ENCODE data around the gene UBTFL1. TPM values are rescaled to one million over a fixed set of nuclear protein-coding genes. Genes with fewer than 3 reads are reported as not detected.
"Not testable (repeated sequence)": the region's sequence is repeated elsewhere in the genome, so short reads cannot be mapped to it uniquely, and the experiment has no call there.

The UBTFL1 gene
- total RNA-seq = not detected

- 60% methylated on average over 1 of the region's 3 CpGs for WGBS
- H3K27ac ChIP-seq; H3K4me1 ChIP-seq (replicated peaks); H3K36me3 ChIP-seq; DNase-seq (ENCODE audit: low spot score); H3K27me3 ChIP-seq (replicated peaks; ENCODE audit: insufficient read depth); H3K9me3 ChIP-seq; intact Hi-C loops (cut with DNase I); H3K4me3 ChIP-seq: not testable (repeated sequence)
These were observed at the start of gene UBTFL1 for GRCh38 chr11:90085650-90086049. UBTFL1 (plus strand) TSS chr11:90085950; CDS start chr11:90085950, 0 bp downstream.

GRCh38 chr11:90051591-90052209 lies 34.0 kb upstream of the UBTFL1 start:
- H3K4me3 ChIP-seq; H3K27ac ChIP-seq; intact Hi-C loops (cut with DNase I); DNase-seq (ENCODE audit: low spot score); H3K9me3 ChIP-seq; H3K36me3 ChIP-seq; H3K27me3 ChIP-seq (replicated peaks; ENCODE audit: insufficient read depth); H3K4me1 ChIP-seq (replicated peaks): not testable (repeated sequence)
- WGBS = 44% methylated on average over 13 of the region's 41 CpGs

GRCh38 chr11:90052311-90052710 lies 33.4 kb upstream of the UBTFL1 start:
- intact Hi-C loops (cut with DNase I); H3K27ac ChIP-seq; DNase-seq (ENCODE audit: low spot score); H3K9me3 ChIP-seq; H3K4me1 ChIP-seq (replicated peaks); H3K4me3 ChIP-seq; H3K27me3 ChIP-seq (replicated peaks; ENCODE audit: insufficient read depth); H3K36me3 ChIP-seq: not testable (repeated sequence)
- 0% methylated on average over 12 of the region's 33 CpGs for WGBS

- H3K27ac ChIP-seq; intact Hi-C loops (cut with DNase I): not testable (repeated sequence)
These were observed 32.2 kb upstream of the UBTFL1 start for GRCh38 chr11:90053545-90053944.

GRCh38 chr11:90088731-90089130 lies 3.0 kb downstream of the UBTFL1 start:
- DNase-seq (ENCODE audit: low spot score); H3K9me3 ChIP-seq; H3K36me3 ChIP-seq; intact Hi-C loops (cut with DNase I); H3K4me3 ChIP-seq; H3K4me1 ChIP-seq (replicated peaks); H3K27me3 ChIP-seq (replicated peaks; ENCODE audit: insufficient read depth); H3K27ac ChIP-seq: not testable (repeated sequence)
- WGBS = 67% methylated on average over 2 of the region's 2 CpGs

More at GRCh38 chr11:90053545-90053944, 32.2 kb upstream of the UBTFL1 start:
- H3K4me1 ChIP-seq (replicated peaks); H3K9me3 ChIP-seq; H3K36me3 ChIP-seq; DNase-seq (ENCODE audit: low spot score); H3K4me3 ChIP-seq; H3K27me3 ChIP-seq (replicated peaks; ENCODE audit: insufficient read depth): not testable (repeated sequence)
- 26% methylated on average over 12 of the region's 28 CpGs for WGBS

GRCh38 chr11:90095230-90095924 lies 9.6 kb downstream of the UBTFL1 start:
- DNase-seq (ENCODE audit: low spot score); H3K36me3 ChIP-seq; H3K27me3 ChIP-seq (replicated peaks; ENCODE audit: insufficient read depth); H3K4me3 ChIP-seq; H3K27ac ChIP-seq; H3K4me1 ChIP-seq (replicated peaks); intact Hi-C loops (cut with DNase I); H3K9me3 ChIP-seq: not testable (repeated sequence)
- WGBS = 75% methylated on average over 26 of the region's 28 CpGs

- H3K27ac ChIP-seq; H3K4me3 ChIP-seq; H3K36me3 ChIP-seq; intact Hi-C loops (cut with DNase I); H3K9me3 ChIP-seq; H3K4me1 ChIP-seq (replicated peaks); H3K27me3 ChIP-seq (replicated peaks; ENCODE audit: insufficient read depth); DNase-seq (ENCODE audit: low spot score): not testable (repeated sequence)
- WGBS = 77% methylated on average over 4 of the region's 4 CpGs
These were observed 12.5 kb downstream of the UBTFL1 start for GRCh38 chr11:90098261-90098660.

- WGBS = 80% methylated on average over 3 of the region's 3 CpGs
- Histone ChIP-seq H3K4me3 (no peak overlapping the region), H3K27ac (no peak overlapping the region), H3K4me1 (replicated peaks) (no peaks in the 10 kb centered on the region), H3K27me3 (replicated peaks; ENCODE audit: insufficient read depth) (no peaks in the 10 kb centered on the region), H3K36me3 (no peaks in the 10 kb centered on the region), H3K9me3 (no peaks in the 10 kb centered on the region)
- no peak for DNase-seq (ENCODE audit: low spot score)
- intact Hi-C loops (cut with DNase I) = no loop called here
- TF ChIP-seq POLR2AphosphoS5 (IDR thresholded peaks at IDR 0.05) = no peak
- TF ChIP-seq CTCF (IDR thresholded peaks at IDR 0.05) = no peak
- TF ChIP-seq POLR2A (IDR thresholded peaks at IDR 0.05) = no peak
These were observed 14.7 kb downstream of the UBTFL1 start for GRCh38 chr11:90100431-90100830.
